GM18870 (cell line): ENCODE results near the gene CD200.

Experiments
- ATAC-seq: cut with Tn5 transposase; IDR thresholded peaks from one replicate; pipeline ENCODE4 v1.9.1; 2021; ENCODE audit warnings: moderate library complexity; ENCODE audit not compliant: unreplicated experiment

The CD200 gene

DNA sequence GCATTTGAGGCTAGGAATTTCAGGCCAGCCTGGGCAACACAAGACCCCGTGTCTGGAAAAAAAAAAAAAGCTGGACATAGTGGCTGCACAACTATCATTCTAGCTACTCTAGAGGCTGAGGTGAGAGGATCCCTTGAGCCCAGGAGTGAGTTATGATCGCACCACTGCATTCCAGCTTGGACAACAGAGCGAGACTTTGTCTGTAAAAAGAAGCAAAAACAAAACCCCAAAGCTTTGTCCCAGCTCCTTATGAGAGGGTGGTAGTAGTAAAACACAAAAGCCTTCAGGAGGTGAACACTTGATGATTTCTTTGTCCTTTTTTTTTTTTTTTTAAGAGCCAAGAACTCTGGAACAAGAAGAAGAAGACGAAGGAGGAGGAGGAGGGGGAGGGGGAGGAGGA, 1.1 kb upstream of the CD200 start:
- ATAC-seq, result no peak

DNA sequence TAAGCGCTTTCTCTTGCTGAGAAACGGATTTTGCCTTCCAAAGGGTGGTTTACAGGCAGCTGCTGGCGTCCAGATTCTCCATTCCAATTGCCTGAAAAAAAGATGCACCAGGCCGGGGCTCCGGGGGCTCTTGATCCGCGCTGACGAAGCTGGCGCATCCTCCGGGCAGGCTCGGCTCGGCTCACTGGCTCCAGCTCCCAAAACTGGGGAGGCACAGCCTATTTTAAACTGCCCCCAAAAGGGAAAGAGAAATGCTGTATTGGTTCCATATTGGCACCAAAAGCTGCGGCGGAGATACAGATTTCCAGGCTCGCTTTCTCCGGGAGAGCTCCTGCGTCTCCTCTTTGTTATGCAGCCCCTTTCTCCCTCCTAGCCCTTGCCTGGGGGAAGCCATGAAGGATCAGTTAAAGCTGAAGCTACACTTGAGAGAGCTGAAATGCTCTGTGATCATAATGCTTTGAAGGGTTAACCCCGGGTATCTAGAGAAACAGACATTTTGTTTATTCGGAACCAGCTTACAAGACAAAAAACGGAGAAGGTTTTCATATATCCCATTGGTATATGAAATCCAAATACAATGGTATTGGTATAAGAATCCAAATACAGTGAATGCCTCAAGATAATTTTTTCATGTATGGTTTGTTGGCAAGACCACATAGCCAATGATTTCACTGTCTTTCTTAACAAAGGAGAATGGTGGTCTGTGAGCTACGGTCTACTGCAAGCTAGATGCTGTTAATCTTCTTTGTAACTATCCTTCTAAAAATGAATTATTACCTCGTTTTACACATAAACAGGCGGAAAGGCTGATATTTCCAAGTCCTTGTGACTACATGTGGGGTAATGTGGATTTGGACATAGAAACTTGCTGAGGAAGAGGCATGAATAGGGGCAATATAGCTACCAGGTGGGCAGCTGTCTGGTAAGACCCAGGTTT, 693 bp downstream of the CD200 start:
- no peak for ATAC-seq

DNA sequence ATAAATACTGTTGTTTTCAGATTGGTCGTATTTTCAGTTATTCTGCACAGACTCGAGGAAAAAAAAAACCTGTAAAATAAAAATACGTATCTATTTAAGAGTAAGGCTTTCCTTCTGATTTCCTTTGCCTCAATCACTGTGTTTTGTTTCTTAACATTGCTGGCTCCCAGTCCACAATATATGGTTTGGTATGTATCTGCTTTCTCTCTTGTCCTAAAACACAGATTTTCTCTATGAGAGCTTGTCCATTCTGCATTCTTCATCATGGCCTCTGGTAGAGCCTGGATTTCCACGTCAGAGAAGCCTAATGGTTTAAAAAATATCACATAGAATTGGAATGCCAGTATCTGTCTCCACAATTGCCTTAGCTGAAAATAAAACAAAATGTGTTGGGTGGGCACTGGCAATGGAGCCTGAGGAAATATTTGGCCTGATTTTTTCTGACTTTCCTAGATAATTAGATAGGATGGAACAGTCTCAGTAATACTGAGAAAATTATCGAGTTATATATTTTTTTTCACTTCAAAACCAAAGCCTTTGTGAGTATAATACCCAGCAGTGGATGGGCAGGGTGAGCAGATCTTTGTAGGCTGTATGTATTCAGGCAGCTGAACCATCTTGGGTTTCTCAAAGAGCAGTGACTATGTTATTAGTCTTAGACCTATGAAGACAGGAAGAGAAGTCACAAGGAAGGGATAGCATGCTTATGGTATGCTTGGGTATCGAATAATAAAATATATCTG, 1.9 kb downstream of the CD200 start:
- ATAC-seq, result no peak

GRCh38 chr3:112335434-112335781, 2.5 kb downstream of the CD200 start:
- no peak for ATAC-seq

DNA sequence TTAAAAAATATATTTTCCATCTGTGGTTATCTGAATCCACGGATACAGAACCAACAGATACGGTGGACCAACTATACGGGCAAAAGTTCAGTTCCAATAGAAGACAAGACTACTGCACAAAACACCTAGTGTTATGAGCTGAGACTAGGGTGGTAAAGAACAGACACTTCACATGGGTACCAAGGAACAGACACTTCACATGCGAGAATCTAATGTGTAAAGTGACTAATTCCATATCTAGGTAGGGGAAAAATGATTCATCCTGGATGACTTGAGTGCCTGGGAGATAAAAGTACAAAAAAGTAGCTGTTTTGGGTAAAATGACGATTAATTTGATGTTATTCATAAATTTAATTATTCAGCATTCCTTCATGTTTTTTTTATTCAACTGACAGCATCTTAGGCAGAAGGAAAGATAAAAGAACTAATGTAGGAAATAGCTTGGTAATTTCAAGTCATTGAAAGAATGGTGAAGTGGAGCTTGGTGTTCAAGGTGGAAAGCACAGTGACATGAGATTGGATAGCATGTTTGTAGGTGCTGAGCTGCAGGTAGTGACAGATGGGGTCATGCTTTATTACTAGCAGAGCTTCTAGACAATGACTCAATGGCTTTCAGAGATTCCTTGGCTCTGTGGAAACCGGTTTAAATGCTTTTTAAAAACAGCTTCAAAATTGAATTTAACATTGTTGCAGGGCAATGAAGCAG, 5.2 kb downstream of the CD200 start:
- no peak for ATAC-seq

DNA sequence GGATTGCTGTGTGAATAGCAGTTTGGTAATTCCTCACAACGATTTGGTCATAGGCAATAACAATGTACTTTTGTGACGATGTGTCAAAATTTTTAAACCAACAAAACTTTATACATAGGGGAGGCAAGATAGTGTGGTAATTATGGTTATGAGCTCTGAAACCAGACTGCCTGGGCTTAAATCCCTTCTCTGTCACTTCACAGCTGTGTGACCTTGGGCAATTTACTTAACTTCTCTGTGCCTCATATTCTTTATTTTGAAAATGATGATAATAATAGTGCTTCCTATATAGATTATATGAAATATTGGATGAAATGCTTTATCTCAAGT, 5.7 kb downstream of the CD200 start:
- ATAC-seq, result no peak

- no peak for ATAC-seq
These were observed 6.2 kb downstream of the CD200 start for GRCh38 chr3:112339134-112339533.

- ATAC-seq, result no peak
These were observed 6.7 kb downstream of the CD200 start for GRCh38 chr3:112339609-112340008.

- ATAC-seq, result no peak
These were observed 8.4 kb downstream of the CD200 start for GRCh38 chr3:112341386-112341785.

GRCh38 chr3:112345681-112346080, 12.7 kb downstream of the CD200 start:
- no peak for ATAC-seq

GRCh38 chr3:112346491-112347122, 13.7 kb downstream of the CD200 start:
- ATAC-seq, result no peak

- ATAC-seq, result no peak
These were observed 16.0 kb downstream of the CD200 start for GRCh38 chr3:112348943-112349342.

GRCh38 chr3:112349557-112349956, 16.6 kb downstream of the CD200 start:
- no peak for ATAC-seq

DNA sequence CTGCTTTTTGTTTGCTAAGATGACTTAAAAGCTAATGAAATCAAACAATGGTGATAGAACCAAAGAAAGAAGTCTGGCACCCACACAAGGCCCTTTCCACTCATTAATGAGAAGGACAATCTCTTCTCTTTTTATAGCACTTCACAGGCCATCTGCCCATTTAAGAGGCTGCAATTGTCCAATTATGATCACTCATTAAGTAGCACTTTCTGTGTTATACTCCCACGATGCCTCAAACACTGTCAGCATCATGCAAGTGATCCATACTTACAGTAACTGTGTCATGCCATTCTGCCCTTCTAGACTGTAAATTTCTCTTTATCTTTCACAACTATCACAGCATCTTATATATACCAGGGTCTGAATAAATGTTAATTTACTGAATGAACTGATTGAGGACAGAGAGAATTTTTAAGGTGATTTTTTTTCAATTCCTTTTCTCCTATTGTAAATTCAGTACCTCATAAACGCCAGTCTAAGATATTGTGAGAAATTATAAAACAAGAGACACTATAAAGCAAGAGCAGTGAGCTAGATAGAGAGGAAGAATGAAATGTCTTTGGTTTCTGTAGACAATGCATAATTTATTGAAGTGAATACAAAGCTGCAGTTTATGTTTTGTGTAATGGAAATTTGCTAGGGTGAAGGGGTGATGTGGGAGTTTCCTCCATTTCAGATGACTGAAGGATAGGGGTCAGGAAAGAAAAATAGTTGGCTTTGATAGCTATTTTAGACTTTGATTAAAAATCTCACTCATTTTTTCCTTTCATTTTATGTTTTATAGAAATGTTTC, 17.3 kb downstream of the CD200 start:
- no peak for ATAC-seq

DNA sequence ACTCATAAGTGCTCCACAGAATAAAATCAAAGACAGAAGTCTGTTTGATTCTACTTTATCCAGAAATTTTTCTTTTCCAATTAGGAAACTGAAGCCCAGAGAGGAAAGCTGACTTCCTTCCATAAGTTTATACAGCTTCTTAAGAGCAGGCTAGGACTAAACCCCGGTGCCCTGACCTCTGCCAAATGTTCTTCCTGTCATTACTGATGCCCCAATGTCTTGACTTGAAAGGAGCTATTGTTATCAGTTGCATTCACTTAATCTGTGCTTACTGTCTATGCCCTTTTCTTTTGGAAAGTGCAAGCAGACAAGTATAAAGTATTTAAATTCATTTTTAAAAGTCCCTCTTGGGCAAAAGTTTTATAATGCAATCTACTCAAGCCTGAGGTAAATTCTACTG, 18.1 kb downstream of the CD200 start:
- no peak for ATAC-seq

DNA sequence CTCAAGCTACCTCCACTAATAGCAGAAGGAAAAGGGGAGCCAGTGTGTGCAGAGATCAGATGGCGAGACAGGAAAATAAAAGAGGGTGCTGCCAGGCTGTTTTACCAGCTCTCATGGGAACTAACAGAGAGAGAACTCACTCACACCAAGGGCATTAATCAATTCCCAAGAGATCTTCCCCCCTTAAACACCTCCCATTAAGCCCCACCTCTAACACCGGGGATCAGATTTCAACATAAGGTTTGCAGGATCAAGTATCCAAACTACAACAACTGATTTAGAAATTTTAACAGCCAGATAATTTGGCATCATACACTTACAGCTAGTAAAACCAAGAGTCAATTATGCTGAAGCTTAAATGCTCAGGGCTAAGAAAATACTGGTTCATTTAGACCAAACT, 18.9 kb downstream of the CD200 start:
- no peak for ATAC-seq

DNA sequence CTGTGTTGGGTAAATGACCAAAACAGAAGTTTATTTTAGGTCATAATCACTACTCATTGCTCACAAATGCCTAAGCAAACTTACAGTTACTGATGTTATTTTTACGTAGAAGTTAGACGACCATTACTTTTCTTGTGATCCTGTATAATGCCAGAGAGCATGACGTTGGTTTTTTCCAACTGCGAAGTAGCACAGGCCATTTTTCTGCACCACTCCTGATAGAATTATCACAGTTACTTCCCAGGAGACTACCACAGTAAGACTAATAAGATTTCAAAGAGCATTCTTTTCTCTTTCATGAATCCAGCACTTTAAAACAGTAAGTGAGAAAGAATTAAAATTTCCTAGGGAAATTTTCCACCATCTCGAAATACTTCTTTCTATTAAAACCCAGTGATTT, 19.8 kb downstream of the CD200 start:
- ATAC-seq, result no peak

GRCh38 chr3:112353365-112353764, 20.4 kb downstream of the CD200 start:
- no peak for ATAC-seq

DNA sequence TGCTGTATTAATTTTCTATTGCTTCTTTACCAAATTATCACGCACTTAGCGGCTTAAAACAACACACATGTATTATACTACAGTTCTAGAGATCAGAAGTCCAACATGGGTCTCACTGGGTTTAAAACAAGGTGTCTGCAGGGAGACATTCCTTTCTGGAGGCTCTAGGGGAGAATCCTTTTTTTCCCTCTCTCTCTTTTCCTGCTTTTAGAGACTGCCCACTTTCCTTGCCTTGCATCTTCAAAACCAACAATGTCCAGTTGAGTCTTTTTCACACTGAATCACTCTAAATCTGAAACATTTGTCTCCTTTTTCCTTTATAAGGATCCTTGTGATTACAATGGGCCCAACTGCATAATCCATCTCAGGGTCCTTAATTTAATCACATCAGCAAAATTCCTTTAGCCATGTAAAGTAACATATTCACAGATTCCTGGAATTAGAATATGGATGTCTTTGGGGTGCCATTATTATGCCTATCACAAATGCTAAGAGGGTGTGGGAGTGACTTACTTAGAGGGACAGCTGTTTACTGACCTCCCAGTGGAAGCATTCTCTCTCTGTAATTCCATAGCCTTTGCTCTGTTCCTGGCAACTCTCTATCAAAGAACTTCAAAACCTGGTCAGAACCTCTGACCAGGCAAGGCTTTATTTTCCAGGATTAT, 21.8 kb downstream of the CD200 start:
- ATAC-seq, result no peak

- ATAC-seq, result no peak
These were observed 22.3 kb downstream of the CD200 start for GRCh38 chr3:112355307-112355687.
